ENCODE results near the gene PSMA3. TPM values are rescaled to one million over a fixed set of nuclear protein-coding genes. Genes with fewer than 3 reads are reported as not detected.
A peak's percentile ranks its signal among the peaks of the same experiment; 100 is the strongest.

The PSMA3 gene
- total RNA-seq = 100 to 1,000 TPM; 116 to 182 TPM

DNA sequence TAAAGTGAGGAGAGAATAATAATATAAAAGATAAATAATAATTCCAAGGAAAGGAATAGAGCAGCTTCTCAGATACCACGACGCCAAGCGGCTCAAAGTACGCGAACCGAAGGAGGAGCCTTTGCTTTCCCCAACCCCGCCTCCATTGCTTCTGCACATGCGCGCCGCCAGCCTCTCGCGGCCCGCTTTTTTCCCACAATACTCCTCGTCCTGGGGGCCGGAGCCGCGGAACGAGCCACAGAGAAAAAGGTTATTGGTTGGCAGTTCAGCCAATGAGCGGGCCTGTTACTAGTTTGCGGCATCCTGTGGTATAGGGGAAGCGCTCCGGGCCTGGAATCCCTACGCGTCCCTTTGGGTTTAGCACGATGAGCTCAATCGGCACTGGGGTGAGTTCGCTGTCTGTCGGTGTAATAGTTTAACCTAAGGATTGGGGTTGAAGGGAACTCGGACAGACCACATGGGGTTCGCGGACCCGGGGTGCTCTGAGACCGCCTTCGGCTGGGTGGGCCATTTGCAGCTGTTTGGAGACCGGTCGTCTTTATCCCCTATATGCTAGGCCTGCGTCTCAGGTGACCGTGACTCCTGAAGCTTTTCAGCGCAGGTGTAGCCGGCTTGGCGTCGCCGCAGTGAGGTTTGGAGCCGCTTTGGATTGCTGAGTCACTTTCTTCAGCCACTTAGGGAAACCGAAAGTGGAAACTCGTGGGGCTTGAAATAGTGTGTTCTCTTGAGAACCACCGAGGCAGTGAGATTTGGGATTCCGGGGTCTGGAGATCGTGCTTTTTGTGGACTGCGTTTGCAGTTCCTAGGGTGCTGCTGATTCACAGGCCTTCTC is at the start of gene PSMA3:
Gene PSMA3 (plus strand): TSS at position 288 of the 832 bp plus-strand sequence. CDS start 78 bp downstream, at position 366.
- intact Hi-C loops (cut with DNase I) = loop anchor here (5.0 kb wide), 1 partner anchor 53 kb away; the partner anchor contains the start of gene ARID4A

DNA sequence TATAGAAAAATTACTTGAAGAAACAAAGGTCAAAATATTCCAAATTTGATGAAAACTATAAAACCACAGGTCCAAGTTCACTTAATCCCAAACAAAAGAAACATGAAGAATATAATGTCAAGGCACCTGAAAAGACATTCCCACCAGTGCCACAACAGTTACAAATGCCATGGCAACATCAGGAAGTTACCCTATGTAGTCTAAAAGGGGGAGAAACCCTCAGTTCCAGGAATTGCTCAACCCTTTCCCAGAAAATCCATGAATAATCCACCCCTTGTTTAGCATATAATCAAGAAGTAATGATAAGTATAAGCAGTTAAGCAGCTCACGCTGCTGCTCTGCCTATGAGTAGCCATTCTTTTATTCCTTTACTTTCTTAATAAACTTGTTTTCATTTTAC is 48.4 kb upstream of the PSMA3 start:
- Histone ChIP-seq H3K36me3 (no peaks in the 10 kb centered on the region), H3K27me3 (no peaks in the 10 kb centered on the region), H3K27ac (no peak overlapping the region), H3K9ac (ENCODE audit: low read depth in 2 of 2, low read length in 2 of 2) (no peak overlapping the region), H3K4me3 (no peak overlapping the region), H3K9me3 (no peaks in the 10 kb centered on the region), H3K4me1 (no peaks in the 10 kb centered on the region)
- intact Hi-C loops (cut with DNase I) = no loop called here
- DNase-seq = no peak
- TF ChIP-seq, protein P1, sequence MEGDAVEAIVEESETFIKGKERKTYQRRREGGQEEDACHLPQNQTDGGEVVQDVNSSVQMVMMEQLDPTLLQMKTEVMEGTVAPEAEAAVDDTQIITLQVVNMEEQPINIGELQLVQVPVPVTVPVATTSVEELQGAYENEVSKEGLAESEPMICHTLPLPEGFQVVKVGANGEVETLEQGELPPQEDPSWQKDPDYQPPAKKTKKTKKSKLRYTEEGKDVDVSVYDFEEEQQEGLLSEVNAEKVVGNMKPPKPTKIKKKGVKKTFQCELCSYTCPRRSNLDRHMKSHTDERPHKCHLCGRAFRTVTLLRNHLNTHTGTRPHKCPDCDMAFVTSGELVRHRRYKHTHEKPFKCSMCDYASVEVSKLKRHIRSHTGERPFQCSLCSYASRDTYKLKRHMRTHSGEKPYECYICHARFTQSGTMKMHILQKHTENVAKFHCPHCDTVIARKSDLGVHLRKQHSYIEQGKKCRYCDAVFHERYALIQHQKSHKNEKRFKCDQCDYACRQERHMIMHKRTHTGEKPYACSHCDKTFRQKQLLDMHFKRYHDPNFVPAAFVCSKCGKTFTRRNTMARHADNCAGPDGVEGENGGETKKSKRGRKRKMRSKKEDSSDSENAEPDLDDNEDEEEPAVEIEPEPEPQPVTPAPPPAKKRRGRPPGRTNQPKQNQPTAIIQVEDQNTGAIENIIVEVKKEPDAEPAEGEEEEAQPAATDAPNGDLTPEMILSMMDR (IDR thresholded peaks at IDR 0.05) = no peak

More for the DNA sequence above, at the start of gene PSMA3:
- TF ChIP-seq, protein P1 (IDR thresholded peaks at IDR 0.05) = no peak
- peak; percentile 98 for DNase-seq
- H3K9ac ChIP-seq (ENCODE audit: low read depth in 2 of 2, low read length in 2 of 2) = peak within 1 kb of the TSS; percentile 81 to 96
- peak within 1 kb of the TSS; percentile 99 for H3K27ac ChIP-seq
- peak within 1 kb of the TSS; percentile 88 for H3K4me3 ChIP-seq
- peaks cover 6% of the 10 kb centered on the region for H3K36me3 ChIP-seq
- H3K9me3 ChIP-seq = no peaks in the 10 kb centered on the region
- no peaks in the 10 kb centered on the region for H3K4me1 ChIP-seq
- H3K27me3 ChIP-seq = no peaks in the 10 kb centered on the region

DNA sequence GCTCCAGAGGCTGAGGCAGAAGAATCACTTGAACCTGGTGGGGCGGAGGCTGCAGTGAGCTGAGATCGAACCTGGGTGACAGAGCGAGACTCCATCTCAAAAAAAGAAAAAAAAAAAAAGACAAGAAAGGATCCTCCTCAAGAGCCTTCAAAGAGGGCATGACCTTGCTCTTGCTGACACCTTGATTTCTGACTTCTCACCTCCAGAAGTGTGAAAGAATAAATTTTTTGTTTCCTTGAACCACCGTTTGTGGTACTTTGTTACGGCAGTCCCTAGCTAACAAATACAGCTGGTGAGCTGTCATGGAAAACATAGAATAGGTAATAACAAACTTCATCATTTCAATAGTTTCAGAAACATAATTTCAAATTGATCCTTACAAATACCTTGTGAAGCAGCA is 46.6 kb upstream of the PSMA3 start:
- H3K27ac ChIP-seq = no peak overlapping the region
- no peak for DNase-seq
- H3K4me3 ChIP-seq = no peak overlapping the region
- intact Hi-C loops (cut with DNase I) = no loop called here
- TF ChIP-seq, protein P1 (IDR thresholded peaks at IDR 0.05) = no peak
- no peak overlapping the region for H3K9ac ChIP-seq (ENCODE audit: low read depth in 2 of 2, low read length in 2 of 2)
- no peaks in the 10 kb centered on the region for H3K4me1 ChIP-seq
- no peaks in the 10 kb centered on the region for H3K27me3 ChIP-seq
- H3K36me3 ChIP-seq = no peaks in the 10 kb centered on the region
- H3K9me3 ChIP-seq = no peaks in the 10 kb centered on the region

DNA sequence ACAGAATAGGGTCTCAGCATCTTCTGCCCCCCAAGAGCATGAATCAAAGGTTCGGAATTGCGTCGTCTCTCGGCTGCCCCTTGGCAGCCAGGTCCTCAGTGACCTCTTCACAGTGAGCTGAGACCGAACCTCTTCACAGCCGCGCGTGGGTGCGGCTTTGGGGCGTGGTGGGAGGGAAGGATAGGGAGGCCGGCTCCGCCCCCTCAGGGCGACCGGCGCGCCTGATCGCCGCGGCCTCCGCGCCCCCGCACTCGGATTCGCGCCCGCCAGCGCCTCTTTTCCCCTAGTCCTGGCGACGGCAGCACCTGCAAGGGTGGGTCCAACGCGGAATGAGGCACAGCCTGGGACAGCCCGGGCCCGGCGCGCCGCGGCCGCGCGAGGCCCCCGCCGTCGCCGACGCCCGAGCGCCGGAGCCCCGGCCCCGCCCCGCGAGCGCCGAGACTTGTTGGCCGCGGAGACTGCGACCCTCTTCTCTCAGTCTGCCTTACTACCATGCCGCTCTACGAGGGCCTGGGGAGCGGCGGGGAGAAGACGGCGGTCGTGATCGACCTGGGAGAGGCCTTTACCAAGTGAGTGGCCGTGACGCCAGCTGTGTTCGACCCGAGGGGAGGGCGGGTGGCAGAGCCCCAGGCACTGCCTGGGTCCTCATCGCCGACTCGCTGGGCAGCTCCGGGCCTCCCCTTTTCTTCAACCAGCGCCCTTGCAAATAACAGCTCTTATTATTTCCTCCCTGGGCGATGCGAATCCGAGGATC is 44.7 kb upstream of the PSMA3 start, which contains the start of gene ACTR10:
Gene ACTR10 (plus strand): TSS at position 424 of the 754 bp plus-strand sequence. CDS start 69 bp downstream, at position 493.
- DNase-seq = peak; percentile 92
- Histone ChIP-seq H3K27me3 (no peaks in the 10 kb centered on the region), H3K4me3 (peak within 1 kb of the TSS; percentile 54), H3K36me3 (no peaks in the 10 kb centered on the region), H3K27ac (peak within 1 kb of the TSS; percentile 83), H3K9ac (ENCODE audit: low read depth in 2 of 2, low read length in 2 of 2) (peak within 1 kb of the TSS; percentile 80 to 93), H3K9me3 (no peaks in the 10 kb centered on the region), H3K4me1 (no peaks in the 10 kb centered on the region)
- TF ChIP-seq, protein P1 (IDR thresholded peaks at IDR 0.05) = no peak
- intact Hi-C loops (cut with DNase I) = no loop called here

DNA sequence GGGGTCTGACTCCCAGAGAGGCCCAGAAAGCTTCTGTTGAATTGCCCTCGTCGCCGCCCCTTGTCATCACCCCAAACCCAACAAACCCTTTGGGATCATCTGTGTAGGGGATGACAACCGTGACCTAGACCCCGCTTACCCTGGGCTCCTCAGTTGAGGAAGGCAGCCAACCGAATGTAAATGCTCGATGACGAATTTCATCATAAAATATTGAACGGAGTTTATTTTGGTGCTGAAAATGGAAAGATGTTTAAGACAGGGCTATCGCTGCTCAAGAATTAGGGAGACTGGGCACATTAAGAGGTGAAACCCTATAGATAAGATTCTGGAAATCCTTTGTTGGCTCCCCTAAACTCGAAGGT is 44.2 kb upstream of the PSMA3 start:
- DNase-seq = no peak
- no peaks in the 10 kb centered on the region for H3K27me3 ChIP-seq
- no peaks in the 10 kb centered on the region for H3K9me3 ChIP-seq
- H3K4me3 ChIP-seq = peak overlapping the region; percentile 54
- H3K27ac ChIP-seq = peak overlapping the region; percentile 83
- TF ChIP-seq, protein P1 (IDR thresholded peaks at IDR 0.05) = no peak
- intact Hi-C loops (cut with DNase I) = no loop called here
- no peaks in the 10 kb centered on the region for H3K36me3 ChIP-seq
- H3K9ac ChIP-seq (ENCODE audit: low read depth in 2 of 2, low read length in 2 of 2) = peak overlapping the region; percentile 80 to 93
- no peaks in the 10 kb centered on the region for H3K4me1 ChIP-seq
